ENCODE results near the gene VCP. TPM values are rescaled to one million over a fixed set of nuclear protein-coding genes. Genes with fewer than 3 reads are reported as not detected.

VCP gene
- polyA plus RNA-seq, 1 donor from 2014 or later, result 200 TPM

- Mint-ChIP-seq H3K4me1 (peaks cover 19 to 24% (median 23%) of the 10 kb centered on the region in 3 donors), H3K27ac (no peak overlapping the region), H3K4me3 (peak overlapping the region in 1 of 4 donors; percentile 33), H3K36me3 (no peaks in the 10 kb centered on the region), H3K9me3 (no peaks in the 10 kb centered on the region), H3K27me3 (no peaks in the 10 kb centered on the region)
Measured at GRCh38 chr9:35107297-35108290, 35.2 kb upstream of the VCP start.

- H3K4me1 Mint-ChIP-seq, result peaks cover 11 to 24% (median 14%) of the 10 kb centered on the region in 3 donors
- H3K27ac Mint-ChIP-seq, result peak overlapping the region in 1 of 3 donors; percentile 46
- no peaks in the 10 kb centered on the region for H3K9me3 Mint-ChIP-seq
- no peak overlapping the region for H3K4me3 Mint-ChIP-seq
- no peaks in the 10 kb centered on the region for H3K36me3 Mint-ChIP-seq
- H3K27me3 Mint-ChIP-seq, result no peaks in the 10 kb centered on the region
Measured at GRCh38 chr9:35106343-35106730, 33.9 kb upstream of the VCP start.

- Mint-ChIP-seq H3K9me3 (no peaks in the 10 kb centered on the region), H3K36me3 (peaks cover 2% of the 10 kb centered on the region), H3K4me3 (no peak overlapping the region), H3K27me3 (no peaks in the 10 kb centered on the region), H3K4me1 (peaks cover 8 to 21% (median 9%) of the 10 kb centered on the region in 3 donors), H3K27ac (peak overlapping the region in 1 of 3 donors; percentile 46)
Measured at GRCh38 chr9:35105571-35106342, 33.3 kb upstream of the VCP start.

GRCh38 chr9:35105126-35105525 is 32.7 kb upstream of the VCP start:
- no peaks in the 10 kb centered on the region for H3K9me3 Mint-ChIP-seq

GRCh38 chr9:35104586-35104985 is 32.2 kb upstream of the VCP start:
- Mint-ChIP-seq H3K27ac (peak overlapping the region in 2 of 3 donors; percentile 37 to 99), H3K9me3 (no peaks in the 10 kb centered on the region), H3K36me3 (peaks cover 2% of the 10 kb centered on the region), H3K27me3 (no peaks in the 10 kb centered on the region), H3K4me1 (peaks cover 6 to 19% (median 10%) of the 10 kb centered on the region in 3 donors), H3K4me3 (no peak overlapping the region)

More at GRCh38 chr9:35105126-35105525, 32.7 kb upstream of the VCP start:
- H3K27ac Mint-ChIP-seq, result no peak overlapping the region
- no peak overlapping the region for H3K4me3 Mint-ChIP-seq
- H3K36me3 Mint-ChIP-seq, result peaks cover 2% of the 10 kb centered on the region
- peaks cover 6 to 19% (median 10%) of the 10 kb centered on the region in 3 donors for H3K4me1 Mint-ChIP-seq
- no peaks in the 10 kb centered on the region for H3K27me3 Mint-ChIP-seq

GRCh38 chr9:35103660-35104191 is 31.3 kb upstream of the VCP start:
- Mint-ChIP-seq H3K4me1 (peaks cover 6 to 18% (median 10%) of the 10 kb centered on the region in 3 donors), H3K4me3 (peak overlapping the region; percentile 86 to 97 (median 93)), H3K27ac (peak overlapping the region; percentile 79 to 99 (median 98)), H3K36me3 (peaks cover 2% of the 10 kb centered on the region), H3K9me3 (no peaks in the 10 kb centered on the region), H3K27me3 (no peaks in the 10 kb centered on the region)

- Mint-ChIP-seq H3K27ac (peak within 1 kb of the TSS; percentile 79 to 99 (median 98)), H3K4me1 (peaks cover 6 to 18% (median 10%) of the 10 kb centered on the region in 3 donors), H3K27me3 (no peaks in the 10 kb centered on the region), H3K9me3 (no peaks in the 10 kb centered on the region), H3K4me3 (peak within 1 kb of the TSS; percentile 86 to 97 (median 93)), H3K36me3 (peaks cover 3% of the 10 kb centered on the region)
Measured at GRCh38 chr9:35102769-35103659, 30.6 kb upstream of the VCP start, which contains the start of gene STOML2. Gene STOML2 (minus strand): TSS chr9:35103131. CDS start chr9:35103094, 37 bp downstream.

- H3K9me3 Mint-ChIP-seq, result no peaks in the 10 kb centered on the region
- peaks cover 6 to 18% (median 13%) of the 10 kb centered on the region in 3 donors for H3K4me1 Mint-ChIP-seq
- H3K27ac Mint-ChIP-seq, result peak overlapping the region; percentile 79 to 99 (median 98)
- peaks cover 3% of the 10 kb centered on the region for H3K36me3 Mint-ChIP-seq
- H3K4me3 Mint-ChIP-seq, result peak overlapping the region; percentile 86 to 97 (median 93)
- no peaks in the 10 kb centered on the region for H3K27me3 Mint-ChIP-seq
Measured at GRCh38 chr9:35102465-35102768, 30.0 kb upstream of the VCP start.

- Mint-ChIP-seq H3K36me3 (peaks cover 9% of the 10 kb centered on the region), H3K9me3 (no peaks in the 10 kb centered on the region), H3K27me3 (no peaks in the 10 kb centered on the region), H3K4me1 (peaks cover 13 to 29% (median 17%) of the 10 kb centered on the region in 3 donors), H3K27ac (peak overlapping the region in 2 of 3 donors; percentile 55 to 82), H3K4me3 (peak overlapping the region in 2 of 4 donors; percentile 68 to 71)
Measured at GRCh38 chr9:35097573-35097972, 25.1 kb upstream of the VCP start.

GRCh38 chr9:35096035-35096849 is 23.8 kb upstream of the VCP start, which contains the start of gene PIGO:
Gene PIGO (minus strand): TSS chr9:35096591. CDS start chr9:35095565, 1,026 bp downstream.
- Mint-ChIP-seq H3K4me3 (peak within 1 kb of the TSS; percentile 83 to 94 (median 90)), H3K9me3 (no peaks in the 10 kb centered on the region), H3K36me3 (peaks cover 9% of the 10 kb centered on the region), H3K4me1 (peaks cover 13 to 19% (median 17%) of the 10 kb centered on the region in 3 donors), H3K27ac (peak within 1 kb of the TSS; percentile 85 to 98 (median 96)), H3K27me3 (no peaks in the 10 kb centered on the region)

GRCh38 chr9:35091536-35091935 is 19.1 kb upstream of the VCP start:
- no peak overlapping the region for H3K27ac Mint-ChIP-seq

GRCh38 chr9:35089434-35089833 is 17.0 kb upstream of the VCP start:
- H3K27ac Mint-ChIP-seq, result no peak overlapping the region
- peaks cover 2 to 4% (median 3%) of the 10 kb centered on the region in 3 donors for H3K4me1 Mint-ChIP-seq
- peaks cover 5% of the 10 kb centered on the region for H3K36me3 Mint-ChIP-seq
- H3K4me3 Mint-ChIP-seq, result no peak overlapping the region
- H3K9me3 Mint-ChIP-seq, result no peaks in the 10 kb centered on the region
- no peaks in the 10 kb centered on the region for H3K27me3 Mint-ChIP-seq

More at GRCh38 chr9:35091536-35091935, 19.1 kb upstream of the VCP start:
- H3K4me1 Mint-ChIP-seq, result peaks cover 6 to 18% (median 15%) of the 10 kb centered on the region in 3 donors
- no peaks in the 10 kb centered on the region for H3K9me3 Mint-ChIP-seq
- H3K27me3 Mint-ChIP-seq, result no peaks in the 10 kb centered on the region
- H3K4me3 Mint-ChIP-seq, result no peak overlapping the region
- H3K36me3 Mint-ChIP-seq, result peaks cover 8% of the 10 kb centered on the region

GRCh38 chr9:35085078-35085477 is 12.7 kb upstream of the VCP start:
- Mint-ChIP-seq H3K9me3 (no peaks in the 10 kb centered on the region), H3K4me3 (no peak overlapping the region), H3K4me1 (peaks cover 1 to 2% (median 1%) of the 10 kb centered on the region in 3 donors), H3K27me3 (no peaks in the 10 kb centered on the region), H3K27ac (no peak overlapping the region), H3K36me3 (peaks cover 3% of the 10 kb centered on the region)

All from IgD-negative memory B cell (primary cell).